Stomach (tissue), 9 donors: Measurements from ENCODE around the gene TUBB2B. TPM values are rescaled to one million over a fixed set of nuclear protein-coding genes. Genes with fewer than 3 reads are reported as not detected.

Source experiments
- DNase-seq, 2 donors: peaks; one replicate each; pipeline versions ENCODE4 v3.0.0 to v3.0.0-alpha.2; 2013 to 2019
- H3K27ac ChIP-seq, 5 donors: fragments of 200-600 bp in 4 of 5; sonication (generic) in 4 of 5; one replicate each; pipeline ENCODE4 v1.5.1; 2013 to 2019; ENCODE audit warnings: mild to moderate bottlenecking in 1 of 5, moderate library complexity in 1 of 5
- H3K27me3 ChIP-seq, 3 donors: fragments of 200-600 bp; sonication (generic); one replicate each; pipeline ENCODE4 v1.5.1; 2017 to 2019; ENCODE audit warnings: mixed run types in 1 of 3
- H3K36me3 ChIP-seq, 4 donors: fragments of 200-600 bp; sonication (generic); 1 replicate in 3 of 4; 2 replicates in 1 of 4; pipeline ENCODE4 v1.5.1; 2016 to 2019
- H3K4me1 ChIP-seq, 4 donors: fragments of 200-600 bp; sonication (generic); one replicate each; pipeline ENCODE4 v1.5.1; 2016 to 2019
- H3K4me3 ChIP-seq, 4 donors: fragments of 200-600 bp; sonication (generic) in 3 of 4; one replicate each; pipeline ENCODE4 v1.5.1; 2016 to 2019; ENCODE audit warnings: mild to moderate bottlenecking in 1 of 4
- H3K9me3 ChIP-seq, 4 donors: fragments of 200-600 bp; sonication (generic); one replicate each; pipeline ENCODE4 v1.5.1; 2016 to 2019
- CTCF ChIP-seq, 7 experiments: fragments of 450-650 bp in 4 of 7; fragments of 200-600 bp in 3 of 7; sonication (generic) in 3 of 7; IDR thresholded peaks; one replicate each; pipeline ENCODE4 v1.5.1; 2016 to 2019; ENCODE audit warnings: antibody characterized with exemption in 7 of 7, control low read depth in 2 of 7, mild to moderate bottlenecking in 1 of 7
- EP300 ChIP-seq: sonication (generic); formaldehyde crosslinking; IDR thresholded peaks from one replicate; pipeline ENCODE4 v1.6.1; 2017; ENCODE audit warnings: antibody characterized with exemption
- POLR2A ChIP-seq, 4 donors: fragments of 450-650 bp; IDR thresholded peaks; one replicate each; pipeline ENCODE4 v1.6.1; 2016; ENCODE audit warnings: antibody characterized with exemption in 4 of 4, control low read depth in 2 of 4, mild to moderate bottlenecking in 1 of 4, moderate library complexity in 1 of 4
- POLR2AphosphoS5 ChIP-seq, 3 donors: sonication (generic); formaldehyde crosslinking; IDR thresholded peaks; one replicate each; pipeline ENCODE4 v1.6.1; 2016; ENCODE audit warnings: antibody characterized with exemption in 3 of 3
- WGBS, 5 donors: extraction: QIAGEN DNeasy Blood & Tissue Kit in 3 of 5; methylation state at CpG; one replicate each; pipeline versions ENCODE4 v1.1.5 to v1.1.7; 2013 to 2018; 5-methylcytosine and 5-hydroxymethylcytosine counted together
- intact Hi-C: fragments of 100-400 bp; cut with DNase I; formaldehyde crosslinking; loops from one replicate; pipeline ENCODE4 v1.15.1; 2023; ENCODE audit warnings: low total_unique reads
- polyA plus RNA-seq, 3 donors: library from polyadenylated mRNA; stranded (reverse); fragments of 200-250 nt; gene quantifications; one replicate each; pipeline ENCODE4 v1.2.3, GENCODE V29; 2013
- total RNA-seq, 5 donors: library from RNA; depleted of rRNA; stranded (reverse); fragments of >200 nt; gene quantifications; one replicate each; pipeline versions ENCODE4 v1.1.0 to v1.2.3, GENCODE V29; 2014 to 2016
- donor health status: healthy with polysubstance abuse.
- donor health status: Bipolar disorder and iron deficiency.
- donor health status: healthy.

TUBB2B gene
- total and polyA plus RNA-seq, 8 donors = 1.4 to 31.4 (median 4.4) TPM; not detected in 2

DNA sequence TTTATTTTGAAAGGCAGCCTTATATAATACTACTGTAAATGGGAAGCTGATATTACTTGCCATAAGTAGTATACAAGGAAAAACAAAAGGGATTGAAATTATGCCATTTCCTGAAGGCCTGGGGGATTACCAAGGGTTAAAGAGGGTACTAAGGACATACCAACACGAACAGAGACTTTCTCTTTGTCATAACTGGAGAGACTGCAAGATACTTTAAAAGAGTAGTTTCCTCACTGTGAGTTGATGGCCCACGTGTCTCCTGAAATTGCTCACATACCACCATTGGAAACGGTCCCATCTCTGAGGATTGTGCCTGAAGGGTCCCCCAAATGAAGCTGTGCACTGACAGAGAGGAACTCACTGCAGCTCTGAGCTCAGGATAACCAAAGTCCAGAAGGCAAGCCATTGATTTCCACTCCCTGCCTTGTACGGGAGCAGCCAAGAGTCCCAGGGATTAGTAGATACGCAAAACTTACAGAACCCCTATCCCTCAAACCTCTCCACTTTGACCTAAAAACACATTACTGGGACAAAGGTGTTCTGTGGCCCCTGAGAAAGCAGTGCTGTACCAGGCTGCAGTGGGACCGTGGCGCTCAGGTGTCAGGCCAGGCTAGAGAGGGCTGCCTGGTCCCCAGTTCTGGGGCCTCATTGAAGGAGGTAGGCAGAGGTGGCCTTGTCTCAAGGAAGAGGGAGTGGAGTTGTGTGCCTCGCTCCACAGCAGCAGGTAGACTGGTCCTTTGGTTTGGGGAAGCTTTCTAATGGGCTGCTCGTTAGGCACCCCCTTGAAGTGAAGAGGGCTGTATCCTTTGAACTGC is 46.5 kb upstream of the TUBB2B start:
- peaks cover 0 to 6% (median 1%) of the 10 kb centered on the region in 4 donors for H3K4me1 ChIP-seq
- H3K27me3 ChIP-seq = no peaks in the 10 kb centered on the region
- peaks cover 14 to 79% (median 74%) of the 10 kb centered on the region in 4 donors for H3K36me3 ChIP-seq
- intact Hi-C loops = loop anchor here (10.0 kb wide), 1 partner anchor 701 kb away; no protein-coding TSS in a partner anchor
- no peak for TF ChIP-seq POLR2AphosphoS5 (IDR thresholded peaks at IDR 0.05)
- no peak for TF ChIP-seq CTCF (IDR thresholded peaks at IDR 0.05)
- no peak for TF ChIP-seq EP300
- no peak for TF ChIP-seq POLR2A (IDR thresholded peaks at IDR 0.05)
- H3K9me3 ChIP-seq = no peaks in the 10 kb centered on the region
- no peak overlapping the region for H3K27ac ChIP-seq
- no peak for DNase-seq
- WGBS, 5 donors = 62 to 82% (median 80%) methylated on average over 9 of the region's 9 CpGs
- H3K4me3 ChIP-seq = no peak overlapping the region

DNA sequence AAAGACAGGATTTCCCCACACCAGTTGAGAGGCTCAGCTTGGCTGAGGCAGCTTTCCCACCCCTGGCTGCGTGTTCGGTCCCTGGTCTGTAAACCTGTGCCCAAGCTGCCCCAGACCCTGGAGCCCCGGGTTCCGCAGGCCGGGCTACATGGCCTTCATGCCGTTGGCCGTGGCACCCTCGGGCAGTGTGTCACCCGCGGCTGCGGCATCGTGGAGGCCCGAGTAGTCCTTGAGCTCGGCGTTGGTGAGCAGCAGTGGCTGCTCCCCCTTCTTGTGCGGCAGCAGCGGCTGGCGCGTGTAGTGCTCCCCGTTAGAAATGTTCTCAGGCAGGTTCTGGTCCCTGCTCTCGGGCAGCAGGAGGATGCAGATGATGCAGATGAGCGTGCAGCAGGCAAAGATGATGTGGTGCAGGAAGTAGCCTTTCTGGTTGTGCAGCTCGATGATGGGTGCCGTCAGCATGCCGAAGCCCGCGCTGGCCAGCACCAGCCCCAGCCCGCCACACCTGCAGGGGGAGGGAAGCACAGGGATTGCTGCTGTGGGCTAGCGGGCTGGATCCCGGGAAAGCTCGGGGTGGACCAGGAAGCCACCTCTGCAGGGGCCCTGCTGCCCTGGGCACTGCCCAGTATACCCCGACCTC is 45.6 kb upstream of the TUBB2B start:
- Histone ChIP-seq H3K27me3 (no peaks in the 10 kb centered on the region), H3K4me1 (peaks cover 0 to 6% (median 1%) of the 10 kb centered on the region in 4 donors), H3K4me3 (no peak overlapping the region), H3K36me3 (peaks cover 15 to 85% (median 79%) of the 10 kb centered on the region in 4 donors), H3K9me3 (no peaks in the 10 kb centered on the region), H3K27ac (no peak overlapping the region)
- no peak for DNase-seq
- intact Hi-C loops = loop anchor here (10.0 kb wide), 1 partner anchor 702 kb away; no protein-coding TSS in a partner anchor
- TF ChIP-seq POLR2AphosphoS5 (IDR thresholded peaks at IDR 0.05) (no peak), CTCF (IDR thresholded peaks at IDR 0.05) (no peak), POLR2A (IDR thresholded peaks at IDR 0.05) (no peak), EP300 (no peak)
- WGBS, 5 donors = 86 to 92% (median 89%) methylated on average over 20 to 32 of the region's 32 CpGs

DNA sequence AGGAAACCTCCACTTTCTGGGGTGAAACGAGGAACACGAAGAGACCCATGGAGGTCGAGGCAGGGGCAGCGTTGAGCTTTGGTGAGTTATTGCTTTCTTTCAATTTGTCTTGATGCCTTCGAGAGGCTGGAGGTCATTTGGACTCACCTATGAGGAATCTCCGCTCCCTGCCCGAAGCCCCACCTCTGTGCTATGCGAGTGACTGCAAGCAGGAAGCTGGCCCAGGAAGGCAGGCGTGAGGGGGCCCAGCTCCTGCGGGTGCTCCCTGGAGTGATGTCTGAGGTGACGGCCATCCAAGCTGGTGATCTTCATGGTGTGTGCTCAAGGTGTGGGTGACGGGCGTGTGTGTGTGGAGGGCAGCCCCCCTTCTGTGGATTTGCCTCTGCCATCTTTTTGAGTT is 44.3 kb upstream of the TUBB2B start:
- TF ChIP-seq CTCF (IDR thresholded peaks at IDR 0.05) = no peak
- no peak for DNase-seq
- intact Hi-C loops = loop anchor here (10.0 kb wide), 1 partner anchor 703 kb away; no protein-coding TSS in a partner anchor
- Histone ChIP-seq H3K9me3 (no peaks in the 10 kb centered on the region), H3K27me3 (no peaks in the 10 kb centered on the region), H3K4me1 (peaks cover 0 to 6% (median 4%) of the 10 kb centered on the region in 4 donors), H3K27ac (no peak overlapping the region), H3K4me3 (no peak overlapping the region), H3K36me3 (peaks cover 15 to 83% (median 74%) of the 10 kb centered on the region in 4 donors)
- WGBS, 5 donors = 79 to 86% (median 84%) methylated on average over 13 of the region's 13 CpGs

DNA sequence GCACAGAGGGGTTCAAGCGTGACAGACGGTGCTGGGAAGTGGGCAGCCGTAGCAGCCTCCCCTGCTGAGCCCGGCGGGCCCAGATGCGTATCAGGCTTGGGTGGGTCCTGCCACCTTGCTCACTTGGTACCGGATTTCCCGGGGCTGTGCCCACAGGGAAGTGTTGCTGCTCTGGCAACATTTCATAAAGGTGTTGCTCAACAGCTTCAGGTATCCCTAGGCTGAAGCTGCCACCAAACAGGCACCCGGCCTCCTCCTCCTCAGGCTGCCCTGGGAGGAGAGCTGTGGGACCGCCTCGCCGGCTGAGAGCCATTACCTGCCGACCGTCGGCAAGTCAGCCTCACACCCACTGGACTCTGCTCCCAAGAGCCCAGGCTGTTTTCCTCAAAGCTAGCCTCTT is 42.8 kb upstream of the TUBB2B start:
- Histone ChIP-seq H3K4me3 (no peak overlapping the region), H3K9me3 (no peaks in the 10 kb centered on the region), H3K4me1 (peaks cover 0 to 17% (median 9%) of the 10 kb centered on the region in 4 donors), H3K27ac (no peak overlapping the region), H3K36me3 (peaks cover 15 to 75% (median 68%) of the 10 kb centered on the region in 4 donors), H3K27me3 (no peaks in the 10 kb centered on the region)
- TF ChIP-seq POLR2A (IDR thresholded peaks at IDR 0.05) (no peak), EP300 (no peak), POLR2AphosphoS5 (IDR thresholded peaks at IDR 0.05) (no peak), CTCF (IDR thresholded peaks at IDR 0.05) (no peak)
- intact Hi-C loops = loop anchor here (10.0 kb wide), 1 partner anchor 705 kb away; no protein-coding TSS in a partner anchor
- WGBS, 5 donors = 56 to 71% (median 67%) methylated on average over 12 to 15 of the region's 15 CpGs
- peak; percentile 34 to 51 for DNase-seq
